HG03064 (cell line): Measurements from ENCODE around the gene PHACTR3.

Source experiments
- ATAC-seq: cut with Tn5 transposase; IDR thresholded peaks from one replicate; pipeline ENCODE4 v1.9.1; 2021; ENCODE audit warnings: low read depth; ENCODE audit not compliant: unreplicated experiment

PHACTR3 gene

DNA sequence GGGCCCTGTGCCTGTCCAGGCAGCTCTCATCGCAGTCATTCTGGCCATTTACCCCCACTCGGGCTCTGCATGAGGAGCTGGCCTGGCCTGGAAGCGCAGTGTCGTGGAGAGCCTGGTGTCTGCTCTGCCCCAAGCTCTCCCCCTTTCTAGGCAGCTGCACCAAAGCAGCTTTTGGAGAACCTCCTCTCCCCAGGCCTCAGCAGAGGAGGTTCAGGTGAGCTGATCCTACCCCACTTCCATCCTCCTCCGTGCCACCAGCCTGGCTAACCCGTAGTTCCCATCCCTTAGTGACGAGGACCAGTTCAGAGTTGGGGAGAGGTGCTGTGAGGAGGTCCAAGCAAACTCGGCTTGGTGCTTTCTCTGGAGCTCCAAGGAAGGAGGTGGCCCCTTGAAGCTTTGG, 30.5 kb upstream of the PHACTR3 start:
- ATAC-seq = no peak

DNA sequence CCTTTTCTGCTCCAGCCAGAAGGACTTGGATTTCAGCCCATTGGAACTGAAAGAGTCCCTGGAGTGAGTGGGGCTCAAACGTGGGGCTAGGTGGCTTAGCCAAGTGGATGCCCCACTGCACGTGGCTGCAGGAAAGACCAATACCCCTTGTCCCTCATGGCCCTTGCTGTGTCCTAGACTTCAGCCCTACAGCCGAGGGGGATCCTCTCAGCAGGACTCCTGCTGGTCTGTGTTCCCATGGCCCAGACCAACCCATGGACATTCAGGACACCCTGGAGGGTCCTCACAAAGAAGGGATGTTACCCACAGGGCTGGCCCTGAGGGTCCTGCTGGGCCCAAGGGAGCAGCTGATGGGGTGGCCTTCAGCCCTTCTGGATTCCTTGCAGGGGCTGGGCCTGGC, 30.0 kb upstream of the PHACTR3 start:
- no peak for ATAC-seq

DNA sequence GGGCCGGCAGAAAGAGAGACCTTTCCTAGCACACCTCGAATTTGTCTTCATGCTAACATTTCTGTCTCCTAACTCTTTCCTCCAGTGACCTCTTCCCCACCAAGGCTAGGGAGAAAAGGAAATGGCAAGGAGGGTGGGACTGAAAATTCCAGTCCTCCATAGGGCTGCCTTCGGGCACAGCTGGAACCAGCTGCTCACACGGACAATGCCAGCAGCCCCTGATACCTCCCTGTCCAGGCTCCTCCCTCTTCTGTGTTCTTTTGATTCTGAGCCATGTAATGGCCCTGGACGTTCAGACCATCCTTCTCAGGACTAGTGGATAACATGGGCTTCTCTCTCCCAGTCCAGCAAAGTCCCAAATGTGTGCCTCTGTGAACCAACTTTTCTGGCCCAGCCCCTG, 29.1 kb upstream of the PHACTR3 start:
- no peak for ATAC-seq

DNA sequence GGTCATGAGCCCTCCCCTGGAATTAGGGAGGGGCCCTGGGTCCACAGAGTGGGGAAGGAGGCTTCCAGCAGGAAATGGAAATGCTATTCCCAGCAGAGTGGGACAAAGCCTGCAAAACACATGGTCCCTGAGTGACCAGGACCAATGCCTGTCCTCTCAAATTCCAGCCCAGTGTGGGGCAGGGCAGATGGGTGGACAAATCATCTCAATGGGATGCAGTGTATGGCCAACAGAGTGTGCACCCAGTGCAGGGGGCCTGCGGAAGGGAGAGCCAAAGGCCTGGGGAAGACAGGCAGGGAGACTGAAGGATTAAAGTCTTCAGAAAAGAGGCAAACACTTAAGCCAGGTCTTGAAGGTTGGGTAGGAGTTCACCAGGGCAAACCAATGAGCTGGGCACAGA, 28.7 kb upstream of the PHACTR3 start:
- ATAC-seq = no peak

DNA sequence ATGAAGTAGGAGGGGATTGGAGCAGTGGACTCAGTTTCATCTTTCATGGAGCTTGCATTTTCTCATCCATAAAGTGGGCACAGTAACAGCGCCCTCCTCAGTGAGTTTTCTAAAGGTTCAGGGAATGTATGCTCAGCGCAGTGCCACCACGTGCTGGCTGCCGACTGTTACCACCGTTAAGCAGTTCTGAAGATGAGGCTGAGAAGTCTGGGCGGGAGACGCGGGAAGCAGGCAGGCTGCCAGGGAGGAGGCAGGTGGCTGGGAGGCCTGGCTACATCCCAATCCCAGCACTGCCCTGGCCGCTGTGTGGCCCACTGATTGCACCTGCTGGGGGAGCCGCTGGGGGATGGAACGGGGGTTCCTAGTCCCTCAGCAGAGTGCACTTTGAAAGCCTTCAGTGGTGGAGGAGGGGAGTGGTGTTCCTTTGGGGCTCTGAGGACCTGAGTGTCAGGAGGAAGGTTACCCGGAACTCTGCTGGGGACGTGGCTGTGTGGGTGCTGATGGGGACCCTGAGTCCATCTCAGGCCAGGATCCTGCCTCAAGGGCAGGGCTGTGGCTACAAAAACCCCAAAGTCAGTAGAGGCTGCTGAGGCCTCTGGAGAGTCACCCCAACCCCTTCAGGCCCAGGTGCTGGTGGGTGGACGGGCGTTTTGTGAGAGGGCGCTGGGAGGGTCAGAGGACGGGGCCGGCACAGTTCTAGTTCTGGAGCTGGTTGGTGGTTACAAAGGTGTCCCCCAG, 28.0 kb upstream of the PHACTR3 start:
- no peak for ATAC-seq

DNA sequence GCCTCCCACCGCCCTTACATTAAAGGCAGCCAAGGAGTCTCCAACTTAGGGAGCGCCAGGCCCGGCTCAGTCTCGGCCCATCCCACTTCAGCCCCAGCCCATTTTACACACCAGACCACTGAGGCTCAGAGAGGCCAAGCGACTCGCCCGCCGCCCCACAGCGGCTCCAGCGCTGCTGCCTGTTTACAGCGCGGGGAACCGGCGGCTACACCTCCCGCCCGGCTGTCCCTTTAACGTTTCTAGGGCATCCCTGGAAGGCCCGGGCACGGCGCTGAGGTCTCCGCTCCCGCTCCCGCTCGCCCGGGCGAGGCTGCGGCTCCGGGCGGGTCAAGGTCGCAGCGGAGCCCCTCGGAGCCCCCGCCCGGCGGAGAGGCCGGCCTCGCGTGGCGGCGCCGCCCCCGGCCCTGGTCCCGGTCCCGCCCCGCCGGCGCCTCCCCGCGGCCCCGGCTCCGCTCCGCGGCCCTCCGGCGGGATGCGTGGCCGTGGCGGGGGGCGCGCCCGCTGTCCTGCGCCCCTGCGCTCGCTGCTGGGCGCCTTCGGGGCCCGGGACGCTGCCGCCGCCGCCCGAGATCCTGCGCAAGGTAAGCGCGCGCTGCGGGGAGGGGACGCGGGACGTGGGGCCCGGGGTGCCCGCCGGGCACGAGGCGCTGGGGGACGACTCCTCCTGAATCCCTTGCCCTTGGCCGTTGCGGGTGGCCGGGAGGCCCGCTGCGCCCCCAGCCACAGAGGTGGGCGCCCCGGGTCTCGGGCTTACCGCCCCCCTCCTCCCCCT, 27.1 kb upstream of the PHACTR3 start:
- ATAC-seq = no peak

DNA sequence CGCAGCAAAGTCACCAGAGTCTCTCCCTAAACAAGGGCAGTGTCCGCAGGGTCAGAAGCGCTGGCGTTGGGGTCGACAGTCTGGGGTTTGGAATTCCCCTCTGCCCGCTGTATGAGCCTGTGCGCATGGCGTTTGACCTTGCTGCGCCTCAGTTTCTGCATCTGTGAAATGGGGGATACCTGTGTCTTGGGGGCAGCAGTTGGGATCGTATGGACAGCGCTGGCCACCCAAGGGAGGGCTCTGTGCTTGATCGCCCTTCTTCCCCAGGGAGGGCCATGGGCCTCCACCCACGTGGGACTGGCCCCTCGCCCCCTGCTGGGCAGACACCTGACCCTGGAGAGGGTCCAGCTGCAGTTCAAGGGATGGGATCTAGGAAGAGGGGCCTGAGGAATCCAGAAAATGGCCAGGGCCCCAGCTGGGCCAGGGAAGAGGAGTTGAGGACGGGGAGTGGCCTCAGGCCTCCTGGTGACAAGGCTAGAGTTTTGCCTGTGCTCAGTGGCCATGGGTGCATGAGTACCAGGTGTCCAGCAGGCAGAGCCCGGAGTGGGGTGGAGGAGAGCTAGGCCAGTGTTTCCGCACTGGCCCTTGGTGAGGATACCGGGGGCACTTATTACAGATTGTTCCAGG, 26.4 kb upstream of the PHACTR3 start:
- no peak for ATAC-seq

DNA sequence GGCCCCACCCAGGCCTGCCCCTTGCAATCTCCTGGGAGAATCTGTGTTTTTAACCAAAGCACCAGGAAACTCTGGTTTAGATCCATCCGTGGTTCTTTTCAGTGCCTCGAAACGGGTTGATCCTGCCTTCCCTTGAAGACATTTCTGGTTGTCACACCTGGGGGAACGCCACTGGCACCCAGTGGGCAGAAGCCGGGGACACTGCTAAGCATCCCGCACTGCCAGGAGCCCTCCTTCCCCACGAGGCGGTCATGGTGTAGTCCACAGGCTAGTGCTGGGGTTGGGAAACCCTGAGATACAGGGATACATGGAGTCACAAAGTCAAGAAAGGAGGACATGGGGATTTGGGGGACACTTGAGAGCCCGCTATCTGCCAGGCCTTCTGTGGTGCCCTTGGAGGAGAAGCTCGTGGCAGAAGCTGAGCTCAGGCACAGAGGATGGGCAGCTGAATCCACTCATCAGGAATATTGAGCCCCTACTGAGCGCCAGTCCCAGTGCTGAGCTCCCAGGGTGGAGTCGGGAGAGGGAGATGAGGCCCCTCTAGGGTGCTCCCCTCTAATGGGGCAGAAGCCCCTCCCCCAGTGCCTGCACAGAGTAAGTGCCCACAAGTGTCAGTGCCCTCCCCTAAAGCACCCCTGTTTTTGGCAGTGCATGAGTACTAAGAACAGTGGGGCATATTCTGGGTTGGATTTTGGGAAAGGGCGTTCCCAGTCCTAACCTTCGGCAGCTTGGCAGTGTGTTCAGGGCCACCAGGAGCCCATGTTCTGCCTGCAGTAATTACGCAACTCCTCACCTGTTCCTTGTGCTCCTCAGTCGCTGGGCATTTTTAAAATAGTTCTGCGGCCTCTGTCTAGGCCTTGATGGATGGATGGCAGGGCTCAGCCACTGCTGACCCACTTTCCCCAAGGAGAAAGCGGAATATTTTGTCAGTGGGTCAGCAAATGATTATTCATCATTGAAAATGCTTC, 25.6 kb upstream of the PHACTR3 start:
- ATAC-seq = no peak

DNA sequence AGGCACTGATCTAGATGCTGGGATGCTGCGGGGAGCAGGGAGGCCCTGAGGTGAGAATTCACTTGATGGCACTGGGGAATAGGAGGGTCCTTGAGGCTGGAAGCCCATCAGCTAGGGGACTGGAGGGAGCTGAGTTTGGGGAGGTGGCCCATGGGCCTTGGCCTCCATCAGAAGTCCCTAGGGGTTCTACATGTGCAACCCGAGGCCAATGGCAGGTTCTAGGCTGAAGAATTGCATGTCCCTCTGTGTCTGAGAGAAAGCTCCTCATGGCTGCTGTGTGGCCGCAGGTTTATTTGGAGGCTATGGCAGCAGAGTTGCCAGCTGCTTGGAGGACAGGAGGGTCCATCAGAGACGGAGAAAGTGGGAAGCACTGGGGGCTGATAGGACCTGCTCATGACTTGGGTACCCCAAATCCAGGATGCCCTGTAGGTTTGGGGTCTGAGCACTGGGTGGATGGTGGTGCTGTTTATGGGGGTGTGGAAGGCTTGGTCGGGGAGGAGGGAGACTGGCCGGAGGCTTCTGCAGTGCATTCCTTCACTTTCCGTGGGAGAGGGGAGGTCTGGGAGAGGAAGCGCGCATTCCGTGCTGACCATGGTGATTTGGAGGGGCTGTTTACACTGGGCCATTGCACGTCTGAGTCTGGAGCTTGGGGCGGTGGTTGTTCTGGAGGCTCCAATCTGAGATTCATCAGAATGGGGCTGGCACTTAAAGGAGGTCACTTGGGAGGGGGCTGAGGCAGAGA, 24.8 kb upstream of the PHACTR3 start:
- ATAC-seq = no peak

DNA sequence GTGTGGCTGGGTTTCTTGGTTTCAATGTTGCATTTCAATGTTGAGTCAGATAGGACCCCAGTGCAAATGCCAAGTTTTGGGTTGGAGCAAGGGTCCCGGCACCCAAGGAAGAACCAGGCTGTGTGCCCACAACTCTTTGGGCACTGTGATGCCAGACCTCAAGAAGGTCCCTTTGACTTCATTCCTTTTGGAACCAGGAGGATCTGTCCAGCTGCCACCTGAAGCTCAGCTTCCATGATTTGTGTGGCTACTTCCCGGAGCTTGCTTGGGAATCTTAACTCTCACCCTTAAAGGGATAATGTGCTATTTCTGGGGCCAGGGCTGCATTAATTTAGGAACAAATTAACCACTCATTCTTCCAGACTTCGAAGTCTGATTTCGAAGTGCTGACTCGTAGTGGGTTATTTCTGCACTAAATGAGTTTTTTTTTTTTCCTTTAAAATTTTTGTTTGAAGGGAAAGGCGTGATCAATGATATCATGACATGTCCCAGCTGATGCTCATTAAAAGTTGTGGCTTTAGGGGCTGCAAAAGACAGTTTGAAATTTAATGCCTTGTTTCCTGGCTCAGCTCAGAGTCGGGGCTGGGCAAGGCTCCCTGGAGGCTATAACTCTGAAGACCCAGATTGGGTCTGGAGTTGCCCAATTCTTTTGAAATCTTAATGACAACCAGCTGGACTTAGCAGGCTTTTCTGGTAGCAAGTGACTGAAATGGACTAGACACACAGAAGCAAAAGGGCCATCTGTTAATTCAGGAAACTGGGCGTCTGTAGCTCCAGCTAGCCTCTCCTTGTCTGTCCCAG, 24.0 kb upstream of the PHACTR3 start:
- ATAC-seq = no peak

DNA sequence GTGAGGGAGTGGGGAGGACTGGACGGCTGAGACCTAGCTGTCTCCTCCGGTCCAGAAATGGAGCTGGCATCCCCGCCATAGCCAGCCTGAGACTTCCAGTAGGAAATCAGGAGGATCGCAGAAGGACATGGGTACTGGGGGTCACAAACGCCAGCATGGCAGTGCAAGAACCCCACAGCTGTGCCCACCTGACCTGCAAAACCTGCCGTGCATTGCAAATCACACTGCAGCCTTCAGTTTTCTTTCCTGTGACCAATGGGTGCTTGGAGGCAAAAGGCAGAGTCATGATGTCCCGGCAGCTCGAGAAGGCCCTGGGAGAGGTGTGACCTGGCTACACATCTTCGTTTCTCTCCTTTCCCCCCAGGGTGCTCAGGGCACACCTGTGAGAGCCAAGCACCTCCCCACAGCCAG, 23.3 kb upstream of the PHACTR3 start:
- no peak for ATAC-seq

DNA sequence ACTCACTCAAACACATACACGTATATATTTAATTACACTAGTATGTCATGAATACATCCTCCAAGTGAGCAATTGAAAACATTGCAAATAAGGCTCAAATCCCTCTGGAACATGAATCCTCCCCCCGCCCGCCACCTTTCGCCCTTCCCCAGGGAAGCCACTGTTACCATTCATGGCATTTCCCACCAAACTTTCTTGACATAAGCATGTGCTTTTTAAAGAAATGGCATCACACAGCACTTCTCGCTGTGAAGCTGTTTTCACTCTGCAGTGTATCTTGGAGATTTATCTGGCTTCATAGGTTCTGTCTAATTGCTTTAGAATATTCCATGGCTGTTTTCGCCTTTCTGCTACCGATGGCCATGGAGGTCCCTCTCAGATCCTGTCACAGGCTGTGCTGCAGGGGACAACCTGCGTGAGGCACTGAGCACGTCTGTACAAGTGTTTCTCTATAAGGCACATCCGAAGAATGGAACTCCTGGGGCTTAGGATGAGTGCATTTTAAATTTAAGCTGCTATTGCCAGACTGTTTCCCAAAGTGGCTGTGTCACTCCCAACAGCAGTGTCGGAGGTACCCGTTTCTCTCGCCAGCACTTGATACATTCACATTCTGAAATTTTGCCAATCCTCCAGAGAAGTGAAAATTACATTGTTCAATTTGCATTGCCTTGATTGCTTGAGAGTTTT, 22.2 kb upstream of the PHACTR3 start:
- ATAC-seq = no peak

DNA sequence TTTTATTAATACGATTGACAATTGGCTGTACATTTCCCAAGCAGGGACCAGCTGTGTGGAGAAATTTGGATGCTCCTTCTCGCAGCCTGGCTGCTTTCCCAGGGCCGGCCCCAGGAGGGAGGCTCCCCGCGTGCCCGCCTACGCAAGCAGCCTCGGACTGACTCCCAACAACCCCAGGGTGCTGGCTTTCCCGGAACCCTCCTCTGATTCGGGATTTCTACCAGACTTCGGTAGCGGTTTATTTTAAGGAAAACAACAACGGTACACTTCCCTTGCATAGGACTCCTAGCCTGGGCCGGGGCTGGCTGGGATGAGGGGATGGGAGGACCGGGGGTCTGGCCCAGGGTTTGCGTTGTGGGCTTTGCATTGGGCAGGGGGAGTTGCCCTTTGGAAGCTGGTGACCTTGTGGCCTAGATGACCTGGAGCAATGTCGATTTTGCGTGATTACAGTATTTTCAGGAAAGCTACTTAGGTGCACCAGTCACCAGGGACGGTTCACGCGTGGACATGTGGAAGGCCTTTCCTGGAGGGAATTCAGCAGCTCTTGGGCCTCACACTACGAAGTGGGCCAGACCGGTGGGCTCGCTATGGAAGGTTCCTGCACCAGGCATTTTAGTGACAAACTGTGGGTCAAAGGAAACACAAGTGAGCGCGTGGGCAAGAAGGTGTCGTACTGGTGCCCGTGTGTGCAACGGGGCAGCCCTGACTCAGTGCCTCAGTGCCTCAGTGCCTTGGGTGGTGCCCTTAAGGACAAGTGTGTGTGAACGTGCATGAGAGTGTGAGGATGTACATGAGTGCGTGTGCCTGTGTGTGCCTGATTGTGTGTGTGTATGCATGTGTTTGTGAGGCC, 20.7 kb upstream of the PHACTR3 start:
- ATAC-seq = no peak

DNA sequence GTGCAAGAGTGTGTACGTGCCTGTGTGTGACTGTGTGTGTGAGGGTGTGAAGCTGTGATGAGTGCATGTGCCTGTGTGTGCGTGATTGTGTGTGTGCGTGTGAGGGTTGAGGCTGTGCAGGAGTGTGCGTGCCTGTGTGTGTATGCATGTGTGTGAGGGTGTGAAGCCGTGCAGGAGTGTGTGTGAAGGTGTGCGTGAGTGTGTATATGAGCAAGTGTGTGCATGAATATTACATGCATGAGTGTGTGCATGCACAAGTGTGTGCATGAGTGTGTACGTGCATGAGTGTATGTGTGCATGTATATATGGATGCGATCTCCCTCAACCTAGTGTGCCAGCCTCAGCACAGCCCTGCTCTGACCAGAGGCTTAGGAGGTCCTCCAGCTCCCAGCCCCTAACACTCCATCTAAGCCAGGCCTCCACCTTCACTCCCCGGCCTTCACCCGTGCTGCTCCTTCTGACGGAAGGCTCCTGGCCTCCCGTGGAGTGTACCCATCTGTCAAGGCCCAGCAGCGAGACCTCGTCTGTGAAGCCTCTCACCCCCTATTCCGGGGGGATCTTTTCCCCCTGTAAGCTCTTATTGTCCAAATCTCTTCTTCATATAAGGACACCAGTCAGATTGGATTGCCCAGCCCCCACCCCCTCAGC, 19.9 kb upstream of the PHACTR3 start:
- no peak for ATAC-seq

DNA sequence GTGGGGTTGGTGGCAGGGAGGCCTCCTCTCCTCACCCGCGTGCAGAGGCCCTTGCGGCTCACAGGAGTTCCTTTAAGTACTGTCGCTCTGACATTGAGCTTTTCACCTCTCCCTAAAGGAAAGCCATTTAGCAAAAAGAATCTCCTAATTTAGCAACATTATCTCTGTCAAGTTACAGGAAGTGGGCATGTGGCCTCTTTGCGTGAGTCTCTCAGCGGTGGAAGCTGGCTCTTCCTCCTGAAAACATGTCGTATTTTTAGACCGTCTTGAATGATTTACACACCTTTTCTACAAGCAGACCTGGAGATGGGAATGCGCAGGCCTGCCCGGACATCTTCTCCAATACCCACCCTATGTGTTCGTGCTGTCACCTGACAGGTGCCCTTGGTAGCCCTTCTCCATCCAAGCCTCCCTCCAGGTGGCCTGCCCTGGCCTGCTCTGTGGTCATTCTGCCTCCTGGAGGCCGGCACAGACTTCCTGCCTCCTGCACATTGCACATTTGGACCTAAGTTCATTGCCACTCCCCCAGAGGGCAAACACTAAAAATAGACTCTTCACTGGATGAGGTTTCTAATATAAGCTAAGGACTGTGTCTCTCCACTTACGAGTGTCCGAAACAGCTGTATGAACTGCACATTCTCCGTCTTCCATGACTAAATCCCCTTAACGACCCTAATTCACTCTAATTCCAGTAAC, 18.5 kb upstream of the PHACTR3 start:
- ATAC-seq = no peak

DNA sequence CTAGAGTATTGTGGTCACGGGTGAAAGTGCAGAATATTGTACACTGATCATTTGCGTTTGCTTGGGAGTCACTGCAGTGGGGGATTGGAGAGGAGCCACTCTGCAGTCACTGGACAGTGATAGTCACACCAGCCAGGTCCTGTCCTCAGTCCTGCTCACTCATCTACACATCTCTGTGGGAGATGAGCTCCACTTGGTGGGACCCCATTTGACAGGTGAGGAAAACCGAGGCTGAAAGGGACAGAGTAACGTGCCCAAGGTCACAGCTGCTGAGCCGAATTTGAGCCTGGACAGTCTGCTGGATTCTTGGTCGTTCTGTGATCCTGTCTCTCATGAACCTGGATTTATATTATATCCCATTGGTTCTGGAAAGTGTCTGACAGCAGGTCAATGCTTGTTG, 17.7 kb upstream of the PHACTR3 start:
- no peak for ATAC-seq

DNA sequence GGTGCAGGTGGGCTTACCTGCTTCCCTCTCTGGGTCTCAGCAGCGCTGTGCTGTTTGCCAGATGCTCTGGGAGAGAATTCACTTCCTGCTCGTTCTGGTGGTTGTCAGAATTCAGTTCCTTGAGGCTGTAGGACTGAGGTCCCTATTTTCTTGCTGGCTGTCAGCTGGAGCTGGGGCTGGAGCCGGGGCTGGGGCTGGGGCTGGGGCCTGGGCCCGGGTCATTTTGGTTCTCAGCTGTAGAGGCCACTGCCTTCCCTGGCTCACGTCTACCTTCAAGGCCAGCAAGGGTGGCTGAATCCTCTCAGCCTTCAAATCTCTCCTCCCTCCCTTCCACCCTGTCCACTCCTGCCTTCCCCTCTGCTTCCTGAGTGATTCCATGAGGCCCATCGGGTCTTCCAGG, 16.8 kb upstream of the PHACTR3 start:
- ATAC-seq = no peak
